H9 (cell line): ENCODE results near the gene PRMT7. TPM values are rescaled to one million over a fixed set of nuclear protein-coding genes. Genes with fewer than 3 reads are reported as not detected.
A peak's percentile ranks its signal among the peaks of the same experiment; 100 is the strongest.

Experiments used
- DNase-seq: peaks from one replicate; pipeline ENCODE4 v3.0.0-alpha.2; 2017
- H2AFZ ChIP-seq: one replicate; pipeline ENCODE4 v1.6.1; 2013; ENCODE audit warnings: mild to moderate bottlenecking, low read length, control low read depth, moderate library complexity
- H2AK5ac ChIP-seq: 2 replicates; pipeline ENCODE4 v1.6.1; 2013; ENCODE audit warnings: low read length, control low read depth, mixed read lengths; ENCODE audit not compliant: insufficient read length
- H2BK120ac ChIP-seq: one replicate; pipeline ENCODE4 v1.6.1; 2013; ENCODE audit warnings: low read depth, mild to moderate bottlenecking, low read length, control low read depth, inconsistent platforms; ENCODE audit not compliant: poor library complexity, severe bottlenecking
- H2BK12ac ChIP-seq: 2 replicates; pipeline ENCODE4 v1.6.1; 2013; ENCODE audit warnings: low read length, control low read depth, mixed read lengths, low read depth; ENCODE audit not compliant: insufficient read length
- H2BK15ac ChIP-seq: 2 replicates; pipeline ENCODE4 v1.6.1; 2013; ENCODE audit warnings: low read depth, low read length, control low read depth
- H2BK20ac ChIP-seq: one replicate; pipeline ENCODE4 v1.6.1; 2013; ENCODE audit warnings: low read depth, mild to moderate bottlenecking, low read length, control low read depth, inconsistent platforms; ENCODE audit not compliant: poor library complexity, severe bottlenecking
- H2BK5ac ChIP-seq: 2 replicates; pipeline ENCODE4 v1.6.1; 2013; ENCODE audit warnings: low read length, control low read depth, mixed read lengths; ENCODE audit not compliant: insufficient read length
- H3K14ac ChIP-seq: 2 replicates; pipeline ENCODE4 v1.6.1; 2013; ENCODE audit warnings: low read length, control low read depth; ENCODE audit not compliant: insufficient read depth
- H3K18ac ChIP-seq: 2 replicates; pipeline ENCODE4 v1.6.1; 2013; ENCODE audit warnings: low read depth, mild to moderate bottlenecking, mixed read lengths, low read length, control low read depth; ENCODE audit not compliant: insufficient read length
- H3K23ac ChIP-seq: 2 replicates; pipeline ENCODE4 v1.6.1; 2013; ENCODE audit warnings: low read length, control low read depth, mixed read lengths, low read depth; ENCODE audit not compliant: insufficient read length
- H3K23me2 ChIP-seq: 2 replicates; pipeline ENCODE4 v1.6.1; 2013; ENCODE audit warnings: low read depth, mild to moderate bottlenecking, mixed read lengths, low read length, control low read depth; ENCODE audit not compliant: insufficient read length, poor library complexity, severe bottlenecking
- H3K27ac ChIP-seq: 2 replicates; pipeline ENCODE4 v1.5.1; 2013; ENCODE audit warnings: low read length, control low read depth, mixed read lengths, low read depth; ENCODE audit not compliant: insufficient read length
- H3K27me3 ChIP-seq: 2 replicates; pipeline ENCODE4 v1.6.1; 2013; ENCODE audit warnings: low read length, control low read depth, inconsistent platforms; ENCODE audit not compliant: insufficient read depth
- H3K4ac ChIP-seq: 2 replicates; pipeline ENCODE4 v1.6.1; 2013; ENCODE audit warnings: low read depth, mild to moderate bottlenecking, control low read depth, inconsistent platforms, low read length, moderate library complexity
- H3K4me1 ChIP-seq: 2 replicates; pipeline ENCODE4 v1.6.1; 2013; ENCODE audit warnings: low read length, control low read depth, inconsistent platforms; ENCODE audit not compliant: insufficient read depth
- H3K4me2 ChIP-seq: 2 replicates; pipeline ENCODE4 v1.6.1; 2013; ENCODE audit warnings: low read length, control low read depth, mixed read lengths; ENCODE audit not compliant: insufficient read length, insufficient read depth
- H3K56ac ChIP-seq: 2 replicates; pipeline ENCODE4 v1.6.1; 2013; ENCODE audit warnings: low read depth, mild to moderate bottlenecking, mixed read lengths, low read length, control low read depth; ENCODE audit not compliant: insufficient read length
- H3K79me1 ChIP-seq: 2 replicates; pipeline ENCODE4 v1.6.1; 2013; ENCODE audit warnings: low read depth, mild to moderate bottlenecking, moderate library complexity, low read length, control low read depth, inconsistent platforms; ENCODE audit not compliant: insufficient read depth, poor library complexity, severe bottlenecking
- H3K79me2 ChIP-seq: 2 replicates; pipeline ENCODE4 v1.6.1; 2013; ENCODE audit warnings: low read length, control low read depth, inconsistent platforms; ENCODE audit not compliant: insufficient read depth
- H3K9ac ChIP-seq: 2 replicates; pipeline ENCODE4 v1.6.1; 2013; ENCODE audit warnings: low read length, control low read depth, mixed read lengths; ENCODE audit not compliant: insufficient read length; ENCODE audit errors: extremely low read depth
- H3K9me3 ChIP-seq: one replicate; pipeline ENCODE4 v1.6.1; 2013; ENCODE audit warnings: low read depth, low read length, inconsistent platforms; ENCODE audit not compliant: control insufficient read depth
- H3T11ph ChIP-seq: one replicate; pipeline ENCODE4 v1.6.1; 2013; ENCODE audit warnings: mild to moderate bottlenecking, low read length, control low read depth, inconsistent platforms
- H4K20me1 ChIP-seq: one replicate; pipeline ENCODE4 v1.6.1; 2013; ENCODE audit not compliant: control insufficient read depth, insufficient read length, insufficient read depth
- H4K5ac ChIP-seq: 2 replicates; pipeline ENCODE4 v1.6.1; 2013; ENCODE audit warnings: low read depth, mild to moderate bottlenecking, mixed read lengths, low read length, control low read depth; ENCODE audit not compliant: insufficient read length
- H4K8ac ChIP-seq: replicated peaks from 2 replicates; pipeline ENCODE4 v1.6.1; 2013; ENCODE audit warnings: low read length, control low read depth, mixed read lengths, low read depth; ENCODE audit not compliant: insufficient read length
- H4K91ac ChIP-seq: 2 replicates; pipeline ENCODE4 v1.6.1; 2013; ENCODE audit warnings: low read depth, mild to moderate bottlenecking, moderate library complexity, mixed read lengths, low read length, control low read depth; ENCODE audit not compliant: insufficient read length
- H3K27ac Mint-ChIP-seq, 3 experiments: 2 replicates in 2 of 3; 3 replicates in 1 of 3; pipeline ENCODE4 v1.8.0; 2020 to 2021; ENCODE audit warnings: mixed read lengths in 3 of 3, mild to moderate bottlenecking in 1 of 3, moderate library complexity in 1 of 3
- H3K27me3 Mint-ChIP-seq: 2 replicates; pipeline ENCODE4 v1.8.0; 2021; ENCODE audit warnings: low read depth, mild to moderate bottlenecking, moderate library complexity, mixed read lengths
- H3K36me3 Mint-ChIP-seq, 3 experiments: 2 replicates in 2 of 3; 3 replicates in 1 of 3; pipeline ENCODE4 v1.8.0; 2020 to 2021; ENCODE audit warnings: low read depth in 3 of 3, mixed read lengths in 3 of 3; ENCODE audit not compliant: insufficient read depth in 1 of 3
- H3K4me1 Mint-ChIP-seq, 2 experiments: 2 replicates each; pipeline ENCODE4 v1.8.0; 2020; ENCODE audit warnings: mixed read lengths in 2 of 2
- H3K4me3 Mint-ChIP-seq, 2 experiments: 2 replicates in 1 of 2; 3 replicates in 1 of 2; pipeline ENCODE4 v1.8.0; 2020 to 2021; ENCODE audit warnings: mild to moderate bottlenecking in 2 of 2, mixed read lengths in 2 of 2, moderate library complexity in 1 of 2
- H3K9me3 Mint-ChIP-seq, 2 experiments: 2 replicates in 1 of 2; 3 replicates in 1 of 2; pipeline ENCODE4 v1.8.0; 2020; ENCODE audit warnings: mild to moderate bottlenecking in 2 of 2, mixed read lengths in 2 of 2, moderate library complexity in 1 of 2
- CTCF ChIP-seq: fragments of 200-600 bp; sonication (generic); conservative IDR thresholded peaks from 3 replicates; pipeline ENCODE4 v1.8.0; 2021; ENCODE audit warnings: antibody characterized with exemption, mild to moderate bottlenecking
- WGBS: extraction: QIAGEN DNeasy Blood & Tissue Kit; methylation state at CpG from one replicate; pipeline ENCODE4 v1.1.7; 2013; ENCODE audit warnings: missing lambda C conversion rate, low lambda C conversion rate, mixed read lengths; ENCODE audit not compliant: insufficient read length; ENCODE audit errors: extremely low coverage; 5-methylcytosine and 5-hydroxymethylcytosine counted together
- total RNA-seq: library from RNA; stranded (reverse); gene quantifications from 2 replicates; pipeline ENCODE4 v1.2.1, GENCODE V29; 2021

The PRMT7 gene
- total RNA-seq, 1 experiment from 2014 or later = 56.6 TPM

GRCh38 chr16:68289621-68290329 is 21.0 kb upstream of the PRMT7 start:
- no peak overlapping the region for H3K14ac ChIP-seq
- no peak overlapping the region for H3K9ac ChIP-seq
- no peak overlapping the region for H2BK5ac ChIP-seq
- H2BK15ac ChIP-seq = no peak overlapping the region
- H2BK20ac ChIP-seq = no peak overlapping the region
- H3K9me3 ChIP-seq = peaks cover 5% of the 10 kb centered on the region
- H3K27ac ChIP-seq = no peak overlapping the region
- H4K8ac ChIP-seq = no peak overlapping the region
- H3T11ph ChIP-seq = no peak overlapping the region
- H3K27me3 ChIP-seq = no peaks in the 10 kb centered on the region
- no peak overlapping the region for H3K23ac ChIP-seq
- H2AFZ ChIP-seq = no peak overlapping the region
- peaks cover 21 to 43% (median 23%) of the 10 kb centered on the region in 3 experiments; a peak in 6 of 7 replicates for H3K36me3 Mint-ChIP-seq
- peaks cover 2% of the 10 kb centered on the region for H4K20me1 ChIP-seq
- H3K79me2 ChIP-seq = 0 out of 2 replicates have a peak, but pooled peaks cover 2% of the 10 kb centered on the region
- no peak overlapping the region for H3K18ac ChIP-seq
- no peak overlapping the region for H3K56ac ChIP-seq
- H3K4me2 ChIP-seq = no peak overlapping the region
- H3K27ac Mint-ChIP-seq = peak overlapping the region in 1 of 3 experiments; percentile 39; a peak in 2 of 7 replicates
- H4K5ac ChIP-seq = no peak overlapping the region
- H2AK5ac ChIP-seq = no peak overlapping the region
- no peak overlapping the region for H2BK12ac ChIP-seq
- no peak for TF ChIP-seq CTCF
- WGBS = 100% methylated on average over 1 of the region's 4 CpGs
- no peak overlapping the region for H3K4ac ChIP-seq
- no peaks in the 10 kb centered on the region; the same call in 1 of the 2 replicates for H3K27me3 Mint-ChIP-seq
- H4K91ac ChIP-seq = no peak overlapping the region
- no peak overlapping the region for H3K4me3 Mint-ChIP-seq
- no peaks in the 10 kb centered on the region for H3K23me2 ChIP-seq
- no peak overlapping the region for H2BK120ac ChIP-seq
- H3K79me1 ChIP-seq = no peaks in the 10 kb centered on the region
- no peaks in the 10 kb centered on the region for H3K4me1 ChIP-seq
- DNase-seq = no peak
- peaks cover 4 to 10% of the 10 kb centered on the region in 2 experiments; a peak in 3 of 4 replicates for H3K4me1 Mint-ChIP-seq
- no peaks in the 10 kb centered on the region for H3K9me3 Mint-ChIP-seq
